Measurements from ENCODE around the gene LAMC3.

LAMC3 gene

DNA sequence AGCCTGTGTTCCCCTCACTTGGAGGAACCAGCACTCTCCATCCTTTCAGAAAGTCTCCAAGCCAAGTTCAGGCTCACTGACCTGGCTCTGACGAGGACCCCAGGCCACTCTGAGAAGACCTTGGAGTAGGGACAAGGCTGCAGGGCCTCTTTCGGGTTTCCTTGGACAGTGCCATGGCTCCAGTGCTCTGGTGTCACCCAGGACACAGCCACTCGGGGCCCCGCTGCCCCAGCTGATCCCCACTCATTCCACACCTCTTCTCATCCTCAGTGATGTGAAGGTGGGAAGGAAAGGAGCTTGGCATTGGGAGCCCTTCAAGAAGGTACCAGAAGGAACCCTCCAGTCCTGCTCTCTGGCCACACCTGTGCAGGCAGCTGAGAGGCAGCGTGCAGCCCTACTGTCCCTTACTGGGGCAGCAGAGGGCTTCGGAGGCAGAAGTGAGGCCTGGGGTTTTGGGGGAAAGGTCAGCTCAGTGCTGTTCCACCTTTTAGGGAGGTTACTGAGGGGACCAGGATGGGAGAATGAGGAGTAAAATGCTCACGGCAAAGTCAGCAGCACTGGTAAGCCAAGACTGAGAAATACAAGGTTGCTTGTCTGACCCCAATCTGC lies 111.8 kb downstream of the LAMC3 start:
- peaks cover 0 to 5% (median 0%) of the 10 kb centered on the region in 11 experiments; a peak in 1 of 22 replicates for H3K36me3 ChIP-seq
- no peak overlapping the region for H3K4me2 ChIP-seq
- peaks cover 17 to 34% (median 29%) of the 10 kb centered on the region in 10 experiments for H3K4me1 ChIP-seq
- H4K20me1 ChIP-seq: peaks cover 0 to under 1% (median 0%) of the 10 kb centered on the region in 11 experiments; a peak in 1 of 22 replicates
- no peak for TF ChIP-seq Cebpa-rat (IDR thresholded peaks at IDR 0.05)
- no peaks in the 10 kb centered on the region for H3K27me3 ChIP-seq
- H3K27ac ChIP-seq: peak overlapping the region in 3 of 11 experiments; percentile 18 to 26 (median 25); a peak in 2 of 22 replicates
- H3K9ac ChIP-seq: no peak overlapping the region; a peak in 1 of 22 replicates
- no peaks in the 10 kb centered on the region for H3K9me3 ChIP-seq (replicated peaks in 1 of 11)
- no peak overlapping the region for H3K4me3 ChIP-seq

DNA sequence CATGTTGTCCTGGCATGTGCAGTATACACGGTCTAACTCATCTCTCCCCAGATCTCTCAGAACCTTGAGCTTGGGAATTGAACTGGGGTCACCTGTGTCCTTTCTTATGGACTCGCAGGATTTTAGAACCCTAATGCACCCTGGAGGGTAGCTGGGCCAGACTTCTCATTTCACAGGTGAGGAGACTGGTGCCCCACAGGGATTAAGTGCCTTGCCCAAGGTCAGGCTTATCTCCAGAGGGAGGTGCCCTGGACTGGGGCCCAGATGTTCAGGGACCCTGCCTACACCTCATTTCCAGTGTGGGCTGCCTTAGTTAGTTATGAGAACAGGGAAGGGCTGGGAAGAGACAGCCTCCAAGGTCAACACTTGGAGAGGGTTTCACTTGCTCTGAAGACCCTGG lies 112.4 kb downstream of the LAMC3 start:
- Histone ChIP-seq H3K27me3 (no peaks in the 10 kb centered on the region), H3K4me2 (no peak overlapping the region), H3K9ac (no peak overlapping the region), H3K9me3 (replicated peaks in 1 of 11) (no peaks in the 10 kb centered on the region), H4K20me1 (peaks cover 0 to 6% (median 0%) of the 10 kb centered on the region in 11 experiments; a peak in 5 of 22 replicates), H3K36me3 (peaks cover 0 to 5% (median 0%) of the 10 kb centered on the region in 11 experiments; a peak in 1 of 22 replicates), H3K27ac (no peak overlapping the region), H3K4me1 (peaks cover 21 to 30% (median 29%) of the 10 kb centered on the region in 10 experiments), H3K4me3 (no peak overlapping the region)
- no peak for TF ChIP-seq Cebpa-rat (IDR thresholded peaks at IDR 0.05)

DNA sequence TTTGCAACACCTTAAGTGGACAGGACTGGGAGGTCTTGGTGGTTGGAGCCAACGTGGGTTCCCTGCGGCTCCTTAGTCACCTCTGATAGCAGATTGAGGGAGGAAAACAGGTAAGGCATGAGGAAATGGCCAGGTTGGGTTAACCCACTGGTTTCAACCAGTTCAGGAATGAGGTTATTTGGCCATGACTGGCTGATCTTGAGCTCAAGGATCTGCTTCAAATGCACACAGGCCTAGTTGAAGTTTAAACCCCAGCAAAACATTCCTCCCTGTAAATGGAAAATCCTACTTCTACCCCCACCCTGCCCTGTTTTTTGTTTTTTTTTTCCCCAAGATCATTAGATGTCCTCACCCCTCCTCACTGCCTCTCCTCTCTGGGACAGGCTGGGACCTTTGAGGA lies 113.2 kb downstream of the LAMC3 start:
- Histone ChIP-seq H3K27me3 (no peaks in the 10 kb centered on the region), H3K4me2 (no peak overlapping the region), H3K4me3 (no peak overlapping the region), H3K4me1 (peaks cover 21 to 30% (median 29%) of the 10 kb centered on the region in 10 experiments), H3K36me3 (peaks cover 0 to 9% (median 6%) of the 10 kb centered on the region in 11 experiments; a peak in 20 of 22 replicates), H4K20me1 (peaks cover 0 to 15% (median 0%) of the 10 kb centered on the region in 11 experiments; a peak in 6 of 22 replicates), H3K9ac (peak overlapping the region in 1 of 11 experiments; percentile 23; a peak in 1 of 22 replicates), H3K9me3 (replicated peaks in 1 of 11) (no peaks in the 10 kb centered on the region), H3K27ac (no peak overlapping the region)
- TF ChIP-seq Cebpa-rat (IDR thresholded peaks at IDR 0.05): no peak

DNA sequence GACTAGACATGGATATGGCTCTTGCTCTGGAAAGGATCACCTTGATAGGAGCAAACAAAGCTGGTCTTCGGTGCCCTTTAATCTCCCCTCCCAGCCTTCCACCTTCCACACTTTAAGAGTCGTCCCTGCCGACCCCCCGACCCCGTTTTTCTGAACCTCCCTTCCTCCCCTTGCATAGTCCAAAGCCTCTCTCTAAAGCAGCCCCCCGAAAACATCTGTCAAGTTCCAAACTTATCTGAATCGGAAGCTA lies 116.0 kb downstream of the LAMC3 start:
- no peak for TF ChIP-seq Cebpa-rat (IDR thresholded peaks at IDR 0.05)
- Histone ChIP-seq H4K20me1 (peaks cover 0 to 20% (median 0%) of the 10 kb centered on the region in 11 experiments; a peak in 6 of 22 replicates), H3K4me2 (peak overlapping the region; percentile 82 to 99 (median 95)), H3K9me3 (replicated peaks in 1 of 11) (no peaks in the 10 kb centered on the region), H3K4me3 (peak overlapping the region; percentile 78 to 92 (median 84)), H3K27ac (peak overlapping the region; percentile 52 to 92 (median 83); a peak in 21 of 22 replicates), H3K9ac (peak overlapping the region; percentile 85 to 97 (median 91)), H3K4me1 (peaks cover 18 to 23% (median 19%) of the 10 kb centered on the region in 10 experiments), H3K36me3 (peaks cover 27 to 37% (median 34%) of the 10 kb centered on the region in 11 experiments), H3K27me3 (no peaks in the 10 kb centered on the region)

DNA sequence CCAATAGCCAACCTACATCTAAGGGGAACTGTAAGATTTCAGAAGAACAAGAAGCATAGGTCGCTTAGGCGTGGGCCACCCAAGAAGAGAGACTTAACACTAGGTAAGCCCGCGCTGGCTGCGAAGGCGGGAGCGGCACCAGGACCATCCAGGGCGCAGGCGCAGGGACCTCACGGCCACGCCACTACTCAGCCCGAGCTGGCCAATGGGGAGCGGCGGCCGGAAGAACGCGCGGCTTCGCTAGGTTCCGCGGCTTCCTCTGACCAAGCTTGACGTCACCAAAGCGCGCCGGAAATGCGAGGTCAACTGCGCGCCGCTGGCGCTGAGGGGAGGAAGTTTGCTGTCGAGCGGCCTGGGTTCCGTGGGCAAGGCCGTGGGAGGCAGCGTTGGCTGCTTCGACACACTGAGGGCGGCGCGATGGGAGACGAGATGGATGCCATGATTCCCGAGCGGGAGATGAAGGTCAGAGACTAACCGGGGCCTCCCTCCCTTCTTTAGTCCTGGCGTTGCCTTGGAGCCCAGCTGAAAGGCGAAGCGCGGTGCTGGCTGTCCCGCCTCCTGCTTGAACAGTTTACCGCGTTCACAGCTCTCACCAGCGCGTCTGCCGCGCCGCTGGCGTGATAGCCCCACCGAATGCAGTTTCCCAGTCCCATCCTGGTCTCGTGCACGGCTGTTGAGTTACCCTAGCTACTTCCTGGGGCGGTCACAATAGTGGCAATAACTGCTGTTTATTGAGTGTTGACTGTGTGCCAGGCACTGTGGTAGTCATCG lies 116.5 kb downstream of the LAMC3 start, which contains the start of gene NUP214:
Gene NUP214, plus strand, starts transcription at position 299 of the 771 bp plus-strand sequence. Its CDS starts 119 bp downstream, at position 418.
- no peaks in the 10 kb centered on the region for H3K9me3 ChIP-seq (replicated peaks in 1 of 11)
- peak within 1 kb of the TSS; percentile 78 to 92 (median 84) for H3K4me3 ChIP-seq
- H3K36me3 ChIP-seq: peaks cover 32 to 40% (median 39%) of the 10 kb centered on the region in 11 experiments
- peaks cover 18 to 23% (median 19%) of the 10 kb centered on the region in 10 experiments for H3K4me1 ChIP-seq
- H3K27ac ChIP-seq: peak within 1 kb of the TSS; percentile 78 to 92 (median 83)
- peak within 1 kb of the TSS; percentile 89 to 99 (median 95) for H3K4me2 ChIP-seq
- TF ChIP-seq Cebpa-rat (IDR thresholded peaks at IDR 0.05): no peak
- H3K27me3 ChIP-seq: no peaks in the 10 kb centered on the region
- peak within 1 kb of the TSS; percentile 85 to 97 (median 91) for H3K9ac ChIP-seq
- H4K20me1 ChIP-seq: peaks cover 0 to 24% (median 0%) of the 10 kb centered on the region in 11 experiments; a peak in 6 of 22 replicates

DNA sequence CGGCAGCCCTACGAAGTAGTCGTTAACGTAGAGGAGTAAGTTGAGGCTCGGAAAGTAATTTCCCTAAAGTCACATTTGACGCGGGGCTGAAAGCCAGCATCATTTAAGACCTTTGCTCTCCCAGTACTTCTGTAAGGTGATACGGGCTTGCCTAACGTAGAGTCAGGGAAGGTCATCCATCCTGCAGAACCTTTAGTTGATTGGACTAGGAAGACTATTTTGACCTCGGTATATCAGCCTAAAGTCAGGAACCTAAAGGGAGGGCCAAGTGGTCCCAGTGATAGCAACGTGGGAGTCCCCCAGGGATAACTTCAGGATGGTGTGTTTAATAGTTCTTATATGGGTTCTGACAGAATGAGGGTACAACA lies 117.1 kb downstream of the LAMC3 start:
- Histone ChIP-seq H3K4me1 (peaks cover 18 to 23% (median 19%) of the 10 kb centered on the region in 10 experiments), H3K9me3 (replicated peaks in 1 of 11) (no peaks in the 10 kb centered on the region), H3K4me2 (peak overlapping the region; percentile 88 to 98 (median 93)), H3K36me3 (peaks cover 38 to 45% (median 43%) of the 10 kb centered on the region in 11 experiments), H3K9ac (peak overlapping the region; percentile 85 to 97 (median 91)), H4K20me1 (peaks cover 0 to 30% (median 0%) of the 10 kb centered on the region in 11 experiments; a peak in 6 of 22 replicates), H3K27me3 (no peaks in the 10 kb centered on the region), H3K4me3 (peak overlapping the region; percentile 78 to 92 (median 84)), H3K27ac (peak overlapping the region; percentile 78 to 92 (median 83))
- TF ChIP-seq Cebpa-rat (IDR thresholded peaks at IDR 0.05): no peak

DNA sequence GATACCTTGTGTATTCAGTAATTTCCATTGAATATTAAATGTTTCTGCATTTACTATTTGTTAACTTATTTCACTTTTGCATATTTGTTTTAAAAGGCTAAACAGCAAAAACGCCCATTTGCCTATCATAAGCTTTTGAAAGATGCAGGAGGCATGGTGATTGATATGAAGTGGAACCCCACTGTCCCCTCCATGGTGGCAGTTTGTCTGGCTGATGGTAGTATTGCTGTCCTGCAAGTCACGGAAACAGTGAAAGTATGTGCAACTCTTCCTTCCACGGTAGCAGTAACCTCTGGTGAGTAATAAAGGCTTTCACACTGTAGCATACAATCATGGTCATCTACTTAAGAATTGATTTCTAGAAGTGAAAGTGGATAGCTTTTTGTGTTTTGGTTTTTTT lies 120.2 kb downstream of the LAMC3 start:
- H3K36me3 ChIP-seq: peaks cover 69 to 76% (median 74%) of the 10 kb centered on the region in 11 experiments

DNA sequence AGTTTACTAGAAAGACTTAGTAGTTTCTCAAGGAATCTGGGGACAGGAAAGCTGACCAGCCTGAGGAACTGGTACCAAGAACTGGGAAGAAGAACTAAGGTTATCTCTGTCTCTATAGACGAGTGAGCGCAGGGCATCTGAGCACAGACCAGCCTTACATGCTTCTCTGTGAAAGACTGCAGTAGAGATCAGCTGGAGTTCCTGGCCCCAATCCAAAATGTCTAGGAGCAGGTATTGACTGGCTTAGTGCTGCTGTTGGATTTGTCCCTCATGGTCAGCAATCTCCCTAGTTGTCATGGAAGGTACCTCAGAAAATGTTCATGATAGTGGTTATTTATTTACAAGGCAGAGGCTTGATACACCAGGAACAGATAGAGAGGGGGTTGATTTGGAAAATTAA lies 129.7 kb downstream of the LAMC3 start:
- Histone ChIP-seq H3K36me3 (peaks cover 95 to 100% (median 98%) of the 10 kb centered on the region in 11 experiments), H3K4me2 (no peak overlapping the region), H3K9ac (no peak overlapping the region), H3K27me3 (no peaks in the 10 kb centered on the region), H3K4me3 (no peak overlapping the region), H3K4me1 (no peaks in the 10 kb centered on the region), H3K9me3 (replicated peaks in 1 of 11) (no peaks in the 10 kb centered on the region), H4K20me1 (peaks cover 0 to 29% (median 6%) of the 10 kb centered on the region in 11 experiments; a peak in 9 of 22 replicates), H3K27ac (no peak overlapping the region)
- TF ChIP-seq Cebpa-rat (IDR thresholded peaks at IDR 0.05): no peak

More for the DNA sequence above, 120.2 kb downstream of the LAMC3 start:
- H3K4me3 ChIP-seq: no peak overlapping the region
- H3K27ac ChIP-seq: no peak overlapping the region
- no peaks in the 10 kb centered on the region for H3K27me3 ChIP-seq
- peaks cover 18 to 23% (median 19%) of the 10 kb centered on the region in 10 experiments for H3K4me1 ChIP-seq
- H3K9me3 ChIP-seq (replicated peaks in 1 of 11): no peaks in the 10 kb centered on the region
- H3K9ac ChIP-seq: no peak overlapping the region
- no peak overlapping the region for H3K4me2 ChIP-seq
- H4K20me1 ChIP-seq: peaks cover 0 to 59% (median 12%) of the 10 kb centered on the region in 11 experiments; a peak in 13 of 22 replicates
- TF ChIP-seq Cebpa-rat (IDR thresholded peaks at IDR 0.05): no peak

DNA sequence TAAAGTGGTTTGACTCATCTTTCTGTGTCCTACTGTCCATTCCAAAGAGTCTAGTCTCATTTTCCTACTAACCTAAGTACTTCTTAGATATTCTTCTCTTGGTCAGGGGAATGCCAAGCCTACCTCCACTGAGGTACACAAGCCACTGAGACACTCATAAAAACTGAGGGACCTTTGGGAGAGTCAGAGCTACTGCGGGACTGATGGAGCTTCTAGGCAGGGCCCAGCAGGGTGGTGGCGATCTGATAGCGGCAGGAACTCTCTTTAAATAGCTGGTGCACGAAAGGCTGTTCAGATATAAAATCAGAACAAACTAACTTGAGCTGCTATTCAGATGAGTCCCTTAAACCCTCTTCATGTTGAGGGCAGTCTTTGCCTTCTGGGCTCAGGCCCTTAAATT lies 131.1 kb downstream of the LAMC3 start:
- Histone ChIP-seq H3K27ac (no peak overlapping the region), H3K9me3 (replicated peaks in 1 of 11) (no peaks in the 10 kb centered on the region), H4K20me1 (peaks cover 0 to 32% (median 6%) of the 10 kb centered on the region in 11 experiments; a peak in 7 of 22 replicates), H3K4me1 (no peaks in the 10 kb centered on the region), H3K9ac (no peak overlapping the region), H3K4me3 (no peak overlapping the region), H3K4me2 (no peak overlapping the region), H3K36me3 (peaks cover 94 to 100% (median 98%) of the 10 kb centered on the region in 11 experiments), H3K27me3 (no peaks in the 10 kb centered on the region)
- TF ChIP-seq Cebpa-rat (IDR thresholded peaks at IDR 0.05): no peak
